GM18507 (cell line): ENCODE data around the gene CABYR.
A peak's percentile ranks its signal among the peaks of the same experiment; 100 is the strongest.

ENCODE experiments used
- DNase-seq: peaks from one replicate; pipeline ENCODE4 v3.0.0; 2011; ENCODE audit warnings: low read depth; ENCODE audit not compliant: insufficient read length; ENCODE audit errors: extremely low spot score
- FAIRE-seq: peaks from 2 replicates; lab custom pipeline; 2011; peaks lifted over from hg19 to GRCh38; lab: Jason Lieb, UNC

Gene CABYR

GRCh38 chr18:24138789-24139616 is at the start of gene CABYR:
Gene CABYR (plus strand): TSS chr18:24139062. CDS start chr18:24143115, 4,053 bp downstream.
- DNase-seq, result peak; percentile 57
- peak; percentile 89 for FAIRE-seq

- no peak for FAIRE-seq
Measured at GRCh38 chr18:24089076-24089475, 49.8 kb upstream of the CABYR start.

DNA sequence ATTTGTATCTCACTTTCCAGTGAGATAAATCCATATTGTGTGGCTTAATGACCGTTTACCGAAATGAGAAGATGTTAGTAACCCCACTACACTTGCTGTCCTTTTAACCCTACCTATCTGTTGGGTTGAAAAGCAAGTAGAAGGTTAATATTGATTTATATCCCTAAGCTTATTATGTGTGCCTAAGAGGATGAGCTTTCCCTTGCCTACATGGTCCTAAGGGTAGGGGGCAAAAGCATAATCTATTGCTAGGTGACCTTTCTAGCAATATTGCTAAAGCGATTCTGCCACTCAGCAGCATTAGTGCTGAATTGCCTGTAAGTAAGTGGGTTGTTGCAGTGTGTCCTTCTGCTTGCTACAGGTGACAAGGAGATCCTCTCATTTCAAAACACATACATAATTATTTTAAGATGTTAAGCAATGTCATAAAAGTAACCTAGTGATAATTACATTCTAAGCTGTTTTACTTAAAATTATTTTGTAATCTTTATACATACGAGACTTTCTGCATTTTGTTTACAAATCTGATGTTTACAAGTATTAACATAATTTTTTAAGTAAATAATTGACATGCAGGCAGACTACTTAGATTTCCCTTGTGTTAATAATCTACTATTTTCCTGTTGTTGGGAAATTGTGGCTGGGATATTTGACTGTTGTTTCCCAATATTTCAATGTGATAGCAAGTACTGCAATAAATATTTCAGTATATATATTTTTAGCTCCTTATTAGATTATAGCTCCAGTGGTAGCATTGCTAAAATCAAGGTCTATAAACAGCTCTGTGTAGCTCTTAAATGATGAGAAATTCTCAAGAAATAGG is 49.1 kb upstream of the CABYR start:
- DNase-seq, result no peak
- FAIRE-seq, result peak; percentile 36

More at GRCh38 chr18:24089076-24089475, 49.8 kb upstream of the CABYR start:
- no peak for DNase-seq

GRCh38 chr18:24090876-24091275 is 48.0 kb upstream of the CABYR start:
- DNase-seq (no peak), FAIRE-seq (no peak)

GRCh38 chr18:24094561-24094960 is 44.3 kb upstream of the CABYR start:
- no peak for FAIRE-seq
- no peak for DNase-seq

- FAIRE-seq (no peak), DNase-seq (no peak)
Measured at GRCh38 chr18:24095976-24096375, 42.9 kb upstream of the CABYR start.

GRCh38 chr18:24103320-24104021 is 35.4 kb upstream of the CABYR start:
- no peak for FAIRE-seq
- DNase-seq, result no peak

DNA sequence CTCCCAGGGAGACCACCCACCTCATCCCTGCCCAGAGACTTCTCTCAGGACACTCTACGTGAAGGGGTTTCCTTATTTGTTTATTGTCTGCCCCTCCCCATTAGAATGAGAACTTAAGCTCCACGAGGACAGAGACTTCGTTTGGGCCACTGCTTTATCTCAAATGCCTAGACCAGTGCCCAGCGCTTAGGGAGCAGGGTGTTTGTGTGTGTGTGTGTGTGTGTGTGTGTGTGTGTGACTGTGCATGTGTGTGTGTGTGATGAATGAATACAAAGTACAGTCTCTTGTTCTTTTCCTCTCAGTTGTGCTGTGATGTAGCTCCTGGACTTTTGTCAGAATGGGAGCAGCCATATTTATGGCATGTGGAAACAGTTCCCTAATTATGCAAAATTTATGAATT is 34.4 kb upstream of the CABYR start:
- FAIRE-seq, result no peak
- no peak for DNase-seq

- FAIRE-seq, result no peak
- no peak for DNase-seq
Measured at GRCh38 chr18:24108641-24109040, 30.2 kb upstream of the CABYR start.

DNA sequence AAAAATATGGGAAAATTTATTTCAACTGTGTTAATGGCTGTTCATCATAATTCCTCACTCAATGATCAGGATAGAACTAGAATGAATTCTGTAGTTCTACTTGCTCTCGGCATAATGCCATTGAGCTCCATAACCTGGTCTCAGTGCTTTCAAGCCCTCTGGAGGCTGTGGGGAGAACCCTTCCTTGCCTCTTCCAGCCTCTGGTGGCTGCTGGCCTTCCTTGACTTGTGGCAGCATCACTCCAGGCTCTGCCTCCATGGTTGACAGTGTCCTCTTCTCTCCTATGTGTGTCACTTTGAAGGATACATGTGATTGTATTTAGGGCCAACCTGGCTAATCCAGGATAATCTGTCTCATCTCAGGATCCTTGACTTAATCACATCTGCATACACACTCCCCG is 26.9 kb upstream of the CABYR start:
- FAIRE-seq (no peak), DNase-seq (no peak)

DNA sequence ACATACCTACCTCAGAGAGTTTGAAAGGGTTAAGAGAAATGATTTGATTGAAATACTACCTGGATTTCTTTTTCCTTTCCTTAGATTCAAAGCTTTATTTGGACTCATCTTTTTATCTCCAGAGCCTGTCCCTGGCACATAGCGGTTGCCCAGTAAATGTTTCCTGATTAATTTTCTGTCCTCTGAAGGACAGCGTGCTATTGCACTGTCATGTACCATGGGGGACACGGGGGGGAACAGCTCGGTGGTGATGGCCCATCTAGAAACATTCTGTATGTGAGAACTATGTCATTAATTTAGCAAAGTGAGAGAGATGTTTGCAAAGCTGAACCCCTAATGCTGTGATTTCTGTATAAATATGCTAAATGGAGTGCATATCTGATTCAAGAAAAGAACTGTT is 26.4 kb upstream of the CABYR start:
- FAIRE-seq, result no peak
- no peak for DNase-seq

- FAIRE-seq, result no peak
- DNase-seq, result no peak
Measured at GRCh38 chr18:24112874-24113615, 25.8 kb upstream of the CABYR start.

- FAIRE-seq (no peak), DNase-seq (no peak)
Measured at GRCh38 chr18:24114924-24115549, 23.8 kb upstream of the CABYR start.

DNA sequence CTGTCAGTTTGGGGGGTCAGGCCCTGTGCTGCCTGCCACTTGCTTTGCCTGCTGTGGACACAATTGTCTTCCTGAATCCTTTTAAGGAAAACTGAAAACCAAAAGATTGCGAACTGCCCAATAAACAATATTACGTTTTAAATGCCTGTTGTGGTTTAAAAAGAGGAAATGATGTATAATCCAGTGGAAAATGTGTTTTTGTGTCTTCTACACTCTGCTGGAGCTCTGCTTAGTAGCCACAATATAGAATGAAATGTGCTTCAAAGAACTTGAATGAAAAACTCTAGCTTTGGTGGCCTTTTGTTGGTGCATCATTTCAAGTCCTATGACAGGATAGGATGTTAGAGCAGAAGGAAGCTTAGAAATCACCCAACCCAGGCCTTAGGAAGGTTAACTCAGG is 23.2 kb upstream of the CABYR start:
- DNase-seq (no peak), FAIRE-seq (no peak)

- FAIRE-seq (peak; percentile 94), DNase-seq (peak; percentile 43)
Measured at GRCh38 chr18:24118750-24119577, 19.9 kb upstream of the CABYR start.

DNA sequence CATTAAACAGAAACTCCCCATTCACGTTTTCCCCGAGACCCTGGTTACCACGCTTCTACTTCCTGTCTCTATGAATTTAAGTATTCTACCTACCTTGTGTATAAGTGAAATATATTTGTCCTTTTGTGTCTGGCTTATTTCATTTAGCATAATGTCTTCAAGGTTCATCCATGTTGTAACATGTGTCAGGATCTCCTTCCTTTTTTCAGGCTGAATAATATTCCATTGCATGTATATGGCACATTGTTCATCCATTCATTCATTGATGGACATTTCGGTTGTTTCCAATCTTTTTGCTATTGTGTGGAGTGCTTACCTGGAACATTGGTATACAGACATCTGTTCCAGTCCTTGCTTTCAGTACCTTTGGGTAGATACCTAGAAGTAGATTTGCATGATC is 18.2 kb upstream of the CABYR start:
- FAIRE-seq (no peak), DNase-seq (no peak)

DNA sequence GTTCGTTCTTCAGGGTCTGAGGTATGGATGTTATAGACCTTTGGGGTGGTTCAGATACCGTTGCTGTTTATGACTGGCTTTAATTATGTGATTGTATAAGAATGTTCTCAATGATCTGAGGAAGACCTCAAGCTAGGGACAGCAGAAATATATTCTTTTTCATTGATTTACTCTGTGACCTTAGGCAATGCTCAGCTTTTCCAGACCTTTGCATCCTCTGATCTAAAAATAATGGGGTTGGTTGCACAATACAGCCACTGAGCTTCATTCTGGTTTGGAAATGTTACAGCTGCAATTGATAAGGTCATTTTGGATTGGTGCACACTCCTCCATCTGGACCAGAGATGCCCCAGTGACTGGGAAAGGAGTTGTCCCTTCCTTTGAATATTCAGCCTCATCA is 17.2 kb upstream of the CABYR start:
- DNase-seq (no peak), FAIRE-seq (no peak)
